Measurements from ENCODE around the gene SLITRK2.

DNA sequence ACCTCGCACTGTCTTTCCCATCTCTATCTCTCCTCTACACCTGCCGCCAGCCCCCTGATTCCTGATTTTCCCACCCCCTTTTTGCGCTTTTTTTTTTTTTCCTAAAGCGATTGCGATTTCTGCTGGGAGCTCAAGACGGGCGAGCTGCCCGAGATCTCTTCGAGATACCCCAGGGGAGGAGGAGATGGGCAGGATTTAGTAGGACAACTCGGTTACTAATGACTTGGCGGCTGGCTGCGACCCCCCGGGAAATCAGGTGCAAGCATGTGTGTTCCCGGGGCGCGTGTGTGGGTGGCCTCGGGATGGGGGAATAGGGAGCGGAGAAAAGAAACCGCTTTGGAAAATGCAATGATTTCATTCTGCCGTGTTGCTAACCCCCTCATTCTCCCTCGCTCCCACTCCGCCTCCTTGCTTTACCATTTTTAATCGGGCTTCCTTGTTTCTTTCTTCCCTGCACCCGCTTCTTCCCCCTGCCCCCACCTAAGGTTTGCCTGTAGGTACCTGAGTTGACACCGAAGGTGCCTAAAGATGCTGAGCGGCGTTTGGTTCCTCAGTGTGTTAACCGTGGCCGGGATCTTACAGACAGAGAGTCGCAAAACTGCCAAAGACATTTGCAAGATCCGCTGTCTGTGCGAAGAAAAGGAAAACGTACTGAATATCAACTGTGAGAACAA, 4.4 kb downstream of the SLITRK2 start:
- TF ChIP-seq, protein P1, sequence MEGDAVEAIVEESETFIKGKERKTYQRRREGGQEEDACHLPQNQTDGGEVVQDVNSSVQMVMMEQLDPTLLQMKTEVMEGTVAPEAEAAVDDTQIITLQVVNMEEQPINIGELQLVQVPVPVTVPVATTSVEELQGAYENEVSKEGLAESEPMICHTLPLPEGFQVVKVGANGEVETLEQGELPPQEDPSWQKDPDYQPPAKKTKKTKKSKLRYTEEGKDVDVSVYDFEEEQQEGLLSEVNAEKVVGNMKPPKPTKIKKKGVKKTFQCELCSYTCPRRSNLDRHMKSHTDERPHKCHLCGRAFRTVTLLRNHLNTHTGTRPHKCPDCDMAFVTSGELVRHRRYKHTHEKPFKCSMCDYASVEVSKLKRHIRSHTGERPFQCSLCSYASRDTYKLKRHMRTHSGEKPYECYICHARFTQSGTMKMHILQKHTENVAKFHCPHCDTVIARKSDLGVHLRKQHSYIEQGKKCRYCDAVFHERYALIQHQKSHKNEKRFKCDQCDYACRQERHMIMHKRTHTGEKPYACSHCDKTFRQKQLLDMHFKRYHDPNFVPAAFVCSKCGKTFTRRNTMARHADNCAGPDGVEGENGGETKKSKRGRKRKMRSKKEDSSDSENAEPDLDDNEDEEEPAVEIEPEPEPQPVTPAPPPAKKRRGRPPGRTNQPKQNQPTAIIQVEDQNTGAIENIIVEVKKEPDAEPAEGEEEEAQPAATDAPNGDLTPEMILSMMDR (IDR thresholded peaks at IDR 0.05) = no peak
- TF ChIP-seq POLR2A (IDR thresholded peaks at IDR 0.05) (no peak), POLR2AphosphoS5 (IDR thresholded peaks at IDR 0.05) (no peak), EP300 (IDR thresholded peaks at IDR 0.05) (no peak)
